Fibroblast of villous mesenchyme (primary cell): Measurements from ENCODE around the gene RTF2. TPM values are rescaled to one million over a fixed set of nuclear protein-coding genes. Genes with fewer than 3 reads are reported as not detected.

Experiments used
- DNase-seq: peaks from one replicate; pipeline ENCODE4 v3.0.0-alpha.2; 2010; ENCODE audit warnings: low read depth
- H3K4me3 ChIP-seq: 2 replicates; pipeline ENCODE4 v1.5.1; 2011; ENCODE audit warnings: low read depth, mild to moderate bottlenecking, low read length
- CTCF ChIP-seq: IDR thresholded peaks from 2 replicates; pipeline ENCODE4 v1.5.1; 2012; ENCODE audit warnings: low read depth, mild to moderate bottlenecking, low read length; ENCODE audit not compliant: insufficient read depth
- total RNA-seq: library from RNA; depleted of rRNA; stranded (reverse); fragments of >200 nt; gene quantifications from 2 replicates; pipeline ENCODE4 v1.2.3, GENCODE V29; 2012

Gene RTF2
- total RNA-seq, 1 donor, result 80.3 TPM

- DNase-seq, result no peak
- TF ChIP-seq CTCF, result no peak
- no peak overlapping the region for H3K4me3 ChIP-seq
These were observed 31.0 kb upstream of the RTF2 start for GRCh38 chr20:56437196-56437960.

- no peak overlapping the region for H3K4me3 ChIP-seq
- no peak for TF ChIP-seq CTCF
- DNase-seq, result no peak
These were observed 30.1 kb upstream of the RTF2 start for GRCh38 chr20:56438284-56438683.

GRCh38 chr20:56439771-56440291 lies 28.6 kb upstream of the RTF2 start:
- no peak for TF ChIP-seq CTCF
- DNase-seq, result peak; percentile 94
- H3K4me3 ChIP-seq, result no peak overlapping the region

- DNase-seq, result no peak
- no peak overlapping the region for H3K4me3 ChIP-seq
- TF ChIP-seq CTCF, result no peak
These were observed 27.9 kb upstream of the RTF2 start for GRCh38 chr20:56440346-56441007.

GRCh38 chr20:56442389-56443365 lies 25.8 kb upstream of the RTF2 start:
- no peak for TF ChIP-seq CTCF
- no peak overlapping the region for H3K4me3 ChIP-seq
- no peak for DNase-seq

GRCh38 chr20:56443654-56444540 lies 24.5 kb upstream of the RTF2 start:
- no peak for DNase-seq
- TF ChIP-seq CTCF, result no peak
- no peak overlapping the region for H3K4me3 ChIP-seq
